Calu3 (cell line): ENCODE measurements around the gene AKNAD1. TPM values are rescaled to one million over a fixed set of nuclear protein-coding genes. Genes with fewer than 3 reads are reported as not detected.

Source experiments
- BruUV-seq: library from RNA; stranded (reverse); fragments of 400-500 nt; replicated peaks from 2 replicates; lab custom pipeline; 2021; lab: Mats Ljungman, UMichigan
- CTCF ChIA-PET: fragments of 300-600 bp; sonication (Branson Sonifier 250); formaldehyde crosslinking; loops from one replicate; lab custom pipeline; 2022; ENCODE audit warnings: antibody characterized with exemption; lab: Charles Lee
- DNase-seq: peaks from one replicate; pipeline ENCODE4 v3.0.0; 2022
- H3K27ac Mint-ChIP-seq: one replicate; pipeline ENCODE4 v1.8.0; 2022; ENCODE audit warnings: mixed read lengths; ENCODE audit not compliant: unreplicated experiment
- H3K27me3 Mint-ChIP-seq: one replicate; pipeline ENCODE4 v1.8.0; 2022; ENCODE audit warnings: mixed read lengths; ENCODE audit not compliant: unreplicated experiment
- H3K36me3 Mint-ChIP-seq: one replicate; pipeline ENCODE4 v1.8.0; 2022; ENCODE audit warnings: mild to moderate bottlenecking, moderate library complexity, mixed read lengths; ENCODE audit not compliant: insufficient read depth, unreplicated experiment
- H3K4me1 Mint-ChIP-seq: one replicate; pipeline ENCODE4 v1.8.0; 2022; ENCODE audit warnings: mild to moderate bottlenecking, low read depth, mixed read lengths; ENCODE audit not compliant: unreplicated experiment
- H3K4me3 Mint-ChIP-seq: one replicate; pipeline ENCODE4 v1.8.0; 2022; ENCODE audit warnings: mild to moderate bottlenecking, low read depth, moderate library complexity, mixed read lengths; ENCODE audit not compliant: unreplicated experiment
- H3K9me3 Mint-ChIP-seq: one replicate; pipeline ENCODE4 v1.8.0; 2022; ENCODE audit warnings: low read depth, mixed read lengths; ENCODE audit not compliant: unreplicated experiment
- CTCF ChIP-seq: fragments of 200-600 bp; IDR thresholded peaks from one replicate; pipeline ENCODE4 v1.8.0; 2022; ENCODE audit warnings: antibody characterized with exemption; ENCODE audit not compliant: unreplicated experiment
- intact Hi-C: fragments of 100-400 bp; cut with micrococcal nuclease; formaldehyde crosslinking; loops from one replicate; pipeline ENCODE4 v1.10.0; 2022; ENCODE audit not compliant: unreplicated experiment
- total RNA-seq: library from RNA; stranded (reverse); gene quantifications from 2 replicates; pipeline ENCODE4 v1.2.3, GENCODE V29; 2022

AKNAD1 gene
- total RNA-seq, 1 experiment from 2014 or later = not detected

GRCh38 chr1:108886292-108886691, 29.4 kb upstream of the AKNAD1 start:
- DNase-seq = no peak
- Mint-ChIP-seq H3K27me3 (no peaks in the 10 kb centered on the region), H3K9me3 (no peaks in the 10 kb centered on the region), H3K4me3 (no peak overlapping the region), H3K4me1 (peaks cover 35% of the 10 kb centered on the region), H3K27ac (no peak overlapping the region), H3K36me3 (no peaks in the 10 kb centered on the region)
- no TSS peak for BruUV-seq
- no peak for TF ChIP-seq CTCF
- CTCF ChIA-PET = no interaction called here
- intact Hi-C loops = no loop called here

GRCh38 chr1:108884968-108885367, 28.1 kb upstream of the AKNAD1 start:
- no TSS peak for BruUV-seq
- no peak overlapping the region for H3K27ac Mint-ChIP-seq
- no peak overlapping the region for H3K4me3 Mint-ChIP-seq
- H3K4me1 Mint-ChIP-seq = peaks cover 34% of the 10 kb centered on the region
- DNase-seq = no peak
- CTCF ChIA-PET = interaction anchor here (0.6 kb wide), 1 partner anchor 59 kb away, joined by 6 read pairs; no protein-coding TSS in a partner anchor
- intact Hi-C loops = no loop called here
- no peak for TF ChIP-seq CTCF
- H3K9me3 Mint-ChIP-seq = no peaks in the 10 kb centered on the region
- H3K27me3 Mint-ChIP-seq = no peaks in the 10 kb centered on the region
- H3K36me3 Mint-ChIP-seq = no peaks in the 10 kb centered on the region

- no peak overlapping the region for H3K27ac Mint-ChIP-seq
- CTCF ChIA-PET = no interaction called here
- no peak overlapping the region for H3K4me3 Mint-ChIP-seq
- peaks cover 4% of the 10 kb centered on the region for H3K36me3 Mint-ChIP-seq
- BruUV-seq = no TSS peak
- H3K9me3 Mint-ChIP-seq = no peaks in the 10 kb centered on the region
- TF ChIP-seq CTCF = no peak
- intact Hi-C loops = no loop called here
- no peak for DNase-seq
- H3K27me3 Mint-ChIP-seq = no peaks in the 10 kb centered on the region
- peaks cover 20% of the 10 kb centered on the region for H3K4me1 Mint-ChIP-seq
These were observed 25.9 kb upstream of the AKNAD1 start for GRCh38 chr1:108882837-108883236.

DNA sequence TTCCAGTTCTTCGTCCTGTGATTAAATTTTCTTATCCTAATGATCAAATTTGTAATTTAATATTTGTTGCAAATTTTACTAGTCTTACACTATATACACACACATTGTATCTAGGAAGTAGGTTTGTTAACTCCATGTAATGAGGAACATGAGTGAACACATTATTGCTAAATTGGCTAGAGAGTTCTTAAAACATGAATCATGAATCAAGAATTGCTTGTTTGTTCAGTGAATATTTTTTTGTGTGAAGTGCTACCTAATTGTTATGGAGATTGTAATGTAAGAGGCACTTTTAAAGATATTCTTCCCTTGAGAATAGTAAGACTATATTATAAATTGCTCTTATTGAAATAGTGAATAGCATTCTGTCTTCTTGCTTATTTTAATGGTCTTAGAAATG, 24.5 kb upstream of the AKNAD1 start:
- peaks cover 20% of the 10 kb centered on the region for H3K4me1 Mint-ChIP-seq
- DNase-seq = no peak
- CTCF ChIA-PET = interaction anchor here (0.7 kb wide), 1 partner anchor 32 kb away, joined by 4 read pairs; no protein-coding TSS in a partner anchor
- H3K9me3 Mint-ChIP-seq = no peaks in the 10 kb centered on the region
- peaks cover 19% of the 10 kb centered on the region for H3K36me3 Mint-ChIP-seq
- BruUV-seq = no TSS peak
- no peak for TF ChIP-seq CTCF
- no peaks in the 10 kb centered on the region for H3K27me3 Mint-ChIP-seq
- intact Hi-C loops = no loop called here
- no peak overlapping the region for H3K27ac Mint-ChIP-seq
- H3K4me3 Mint-ChIP-seq = no peak overlapping the region
